Panc1 (cell line): ENCODE results near the gene C2. TPM values are rescaled to one million over a fixed set of nuclear protein-coding genes. Genes with fewer than 3 reads are reported as not detected.
A peak's percentile ranks its signal among the peaks of the same experiment; 100 is the strongest.

Source experiments
- ATAC-seq: fragments of 200-7000 bp; cut with Tn5 transposase; 2 replicates; pipeline ENCODE4 v1.9.1; 2020; ENCODE audit warnings: mild to moderate bottlenecking, moderate library complexity
- BruUV-seq: library from RNA; stranded (reverse); fragments of 400-500 nt; replicated peaks from 2 replicates; lab custom pipeline; 2021; lab: Mats Ljungman, UMichigan
- CTCF ChIA-PET: fragments of 300-600 bp; sonication (Branson Sonifier 250); formaldehyde crosslinking; loops from one replicate; lab custom pipeline; 2022; ENCODE audit warnings: antibody characterized with exemption; lab: Charles Lee
- POLR2A ChIA-PET: fragments of 300-600 bp; sonication (Branson Sonifier 250); formaldehyde crosslinking; loops from one replicate; lab custom pipeline; 2022; ENCODE audit warnings: antibody characterized with exemption; lab: Charles Lee
- DNase-seq: peaks from one replicate; pipeline ENCODE4 v3.0.0-alpha.2; 2010; ENCODE audit warnings: low read depth, low spot score
- H3K27ac ChIP-seq: 2 replicates; pipeline ENCODE4 v1.5.1; 2011; ENCODE audit warnings: mild to moderate bottlenecking, low read length, inconsistent platforms
- H3K27me3 ChIP-seq: fragments of 200-500 bp; sonication (Bioruptor generic); 2 replicates; pipeline ENCODE4 v1.6.0; 2014; ENCODE audit warnings: low read length, inconsistent platforms; ENCODE audit not compliant: control insufficient read depth, insufficient read depth
- H3K36me3 ChIP-seq: fragments of 200-500 bp; sonication (Bioruptor generic); 2 replicates; pipeline ENCODE4 v1.5.1; 2014; ENCODE audit warnings: inconsistent platforms, mild to moderate bottlenecking, low read length, moderate library complexity; ENCODE audit not compliant: control insufficient read depth, insufficient read depth
- H3K4me1 ChIP-seq: 2 replicates; pipeline ENCODE4 v1.5.1; 2011; ENCODE audit warnings: inconsistent platforms, mild to moderate bottlenecking, low read length, moderate library complexity; ENCODE audit not compliant: control insufficient read depth, insufficient read depth
- H3K4me3 ChIP-seq, 2 experiments: 2 replicates each; pipeline ENCODE4 v1.5.1; 2011 to 2012; ENCODE audit warnings: low read depth in 2 of 2, low read length in 2 of 2, mild to moderate bottlenecking in 2 of 2, inconsistent platforms in 1 of 2, moderate library complexity in 1 of 2
- H3K9me3 ChIP-seq: fragments of 200-500 bp; sonication (Bioruptor generic); 2 replicates; pipeline ENCODE4 v1.5.1; 2014; ENCODE audit warnings: low read depth, mild to moderate bottlenecking, inconsistent platforms, low read length, moderate library complexity; ENCODE audit not compliant: control insufficient read depth, insufficient read depth
- POLR2AphosphoS5 ChIP-seq: IDR thresholded peaks from 2 replicates; pipeline ENCODE4 v1.6.1; 2012; ENCODE audit warnings: mild to moderate bottlenecking, low read depth, low read length, moderate library complexity
- SIN3A ChIP-seq: IDR thresholded peaks from 2 replicates; pipeline ENCODE4 v1.6.1; 2012; ENCODE audit warnings: low read depth, mild to moderate bottlenecking, low read length, moderate library complexity, borderline replicate concordance; ENCODE audit not compliant: insufficient read depth
- TCF7L2 ChIP-seq: IDR thresholded peaks from 2 replicates; pipeline ENCODE4 v1.6.1; 2011; ENCODE audit warnings: mild to moderate bottlenecking, low read depth, low read length, inconsistent platforms
- in situ Hi-C: cut with HindIII; loops from 2 replicates; pipeline ENCODE4 v1.10.0; 2016; ENCODE audit warnings: low sequenced_read_pairs, low pct_unique_long_range_greater_than_20kb
- intact Hi-C: fragments of 100-400 bp; cut with micrococcal nuclease; formaldehyde crosslinking; loops from one replicate; pipeline ENCODE4 v1.10.0; 2022; ENCODE audit not compliant: unreplicated experiment
- total RNA-seq: library from RNA; stranded (reverse); gene quantifications from one replicate; pipeline ENCODE4 v1.2.1, GENCODE V29; 2021; ENCODE audit not compliant: unreplicated experiment
- TF ChIP-seq, protein P1 (sequence below), 2 experiments: IDR thresholded peaks; 2 replicates each; pipeline ENCODE4 v1.6.1; 2011 to 2012; ENCODE audit warnings: low read depth in 2 of 2, control low read depth in 1 of 2, low read length in 1 of 2, mild to moderate bottlenecking in 1 of 2, moderate library complexity in 1 of 2; ENCODE audit not compliant: insufficient read depth in 1 of 2
- TF ChIP-seq, protein P2 (sequence below): fragments of 450-650 bp; IDR thresholded peaks from 2 replicates; pipeline ENCODE4 v1.5.1; 2017; ENCODE audit warnings: mild to moderate bottlenecking

The C2 gene
- total RNA-seq, 1 experiment from 2014 or later, result 1.0 TPM

GRCh38 chr6:31879901-31880300, 47.6 kb upstream of the C2 start:
- no peak overlapping the region for H3K27ac ChIP-seq
- no peaks in the 10 kb centered on the region for H3K9me3 ChIP-seq
- TF ChIP-seq, protein P1, sequence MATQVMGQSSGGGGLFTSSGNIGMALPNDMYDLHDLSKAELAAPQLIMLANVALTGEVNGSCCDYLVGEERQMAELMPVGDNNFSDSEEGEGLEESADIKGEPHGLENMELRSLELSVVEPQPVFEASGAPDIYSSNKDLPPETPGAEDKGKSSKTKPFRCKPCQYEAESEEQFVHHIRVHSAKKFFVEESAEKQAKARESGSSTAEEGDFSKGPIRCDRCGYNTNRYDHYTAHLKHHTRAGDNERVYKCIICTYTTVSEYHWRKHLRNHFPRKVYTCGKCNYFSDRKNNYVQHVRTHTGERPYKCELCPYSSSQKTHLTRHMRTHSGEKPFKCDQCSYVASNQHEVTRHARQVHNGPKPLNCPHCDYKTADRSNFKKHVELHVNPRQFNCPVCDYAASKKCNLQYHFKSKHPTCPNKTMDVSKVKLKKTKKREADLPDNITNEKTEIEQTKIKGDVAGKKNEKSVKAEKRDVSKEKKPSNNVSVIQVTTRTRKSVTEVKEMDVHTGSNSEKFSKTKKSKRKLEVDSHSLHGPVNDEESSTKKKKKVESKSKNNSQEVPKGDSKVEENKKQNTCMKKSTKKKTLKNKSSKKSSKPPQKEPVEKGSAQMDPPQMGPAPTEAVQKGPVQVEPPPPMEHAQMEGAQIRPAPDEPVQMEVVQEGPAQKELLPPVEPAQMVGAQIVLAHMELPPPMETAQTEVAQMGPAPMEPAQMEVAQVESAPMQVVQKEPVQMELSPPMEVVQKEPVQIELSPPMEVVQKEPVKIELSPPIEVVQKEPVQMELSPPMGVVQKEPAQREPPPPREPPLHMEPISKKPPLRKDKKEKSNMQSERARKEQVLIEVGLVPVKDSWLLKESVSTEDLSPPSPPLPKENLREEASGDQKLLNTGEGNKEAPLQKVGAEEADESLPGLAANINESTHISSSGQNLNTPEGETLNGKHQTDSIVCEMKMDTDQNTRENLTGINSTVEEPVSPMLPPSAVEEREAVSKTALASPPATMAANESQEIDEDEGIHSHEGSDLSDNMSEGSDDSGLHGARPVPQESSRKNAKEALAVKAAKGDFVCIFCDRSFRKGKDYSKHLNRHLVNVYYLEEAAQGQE (IDR thresholded peaks at IDR 0.05; ENCODE audit: insufficient read depth in 1 of 2, low read depth in 2 of 2, low read length in 1 of 2), result no peak
- ATAC-seq, result no peak
- BruUV-seq, result TSS peak; percentile 98
- CTCF ChIA-PET, result no interaction called here
- peaks cover 26% of the 10 kb centered on the region for H3K4me1 ChIP-seq
- DNase-seq, result no peak
- POLR2A ChIA-PET, result no interaction called here
- no peaks in the 10 kb centered on the region for H3K36me3 ChIP-seq
- in situ Hi-C loops, result no loop called here
- no peaks in the 10 kb centered on the region for H3K27me3 ChIP-seq
- intact Hi-C loops, result no loop called here
- H3K4me3 ChIP-seq, result no peak overlapping the region

DNA sequence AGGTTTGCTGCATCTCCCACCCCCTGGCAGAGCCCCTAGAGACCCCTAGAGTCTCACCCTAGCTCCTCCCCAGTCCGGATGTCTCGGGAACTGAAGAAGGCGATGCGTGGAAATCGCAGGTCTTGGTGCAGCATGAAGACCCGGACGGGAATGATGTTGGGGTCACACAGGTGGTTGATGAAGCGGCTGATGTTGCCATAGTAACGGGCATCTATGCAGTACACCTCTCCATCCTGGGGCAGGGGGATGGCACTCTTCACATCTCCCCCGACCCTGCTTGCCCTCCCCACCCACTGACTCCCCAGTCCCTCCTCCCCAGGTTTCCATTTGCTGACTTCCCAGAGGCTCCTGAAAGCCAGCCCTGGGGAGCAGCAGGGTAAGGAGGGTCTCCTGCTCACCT, 46.9 kb upstream of the C2 start:
- H3K4me1 ChIP-seq, result peaks cover 21% of the 10 kb centered on the region
- ATAC-seq, result no peak
- no peaks in the 10 kb centered on the region for H3K9me3 ChIP-seq
- H3K4me3 ChIP-seq, result no peak overlapping the region
- no peaks in the 10 kb centered on the region for H3K27me3 ChIP-seq
- CTCF ChIA-PET, result no interaction called here
- H3K36me3 ChIP-seq, result no peaks in the 10 kb centered on the region
- POLR2A ChIA-PET, result no interaction called here
- no peak for TF ChIP-seq TCF7L2
- TF ChIP-seq POLR2AphosphoS5, result no peak
- TF ChIP-seq SIN3A, result no peak
- TF ChIP-seq, protein P1 (IDR thresholded peaks at IDR 0.05; ENCODE audit: insufficient read depth in 1 of 2, low read depth in 2 of 2, low read length in 1 of 2), result no peak
- TF ChIP-seq, protein P2, sequence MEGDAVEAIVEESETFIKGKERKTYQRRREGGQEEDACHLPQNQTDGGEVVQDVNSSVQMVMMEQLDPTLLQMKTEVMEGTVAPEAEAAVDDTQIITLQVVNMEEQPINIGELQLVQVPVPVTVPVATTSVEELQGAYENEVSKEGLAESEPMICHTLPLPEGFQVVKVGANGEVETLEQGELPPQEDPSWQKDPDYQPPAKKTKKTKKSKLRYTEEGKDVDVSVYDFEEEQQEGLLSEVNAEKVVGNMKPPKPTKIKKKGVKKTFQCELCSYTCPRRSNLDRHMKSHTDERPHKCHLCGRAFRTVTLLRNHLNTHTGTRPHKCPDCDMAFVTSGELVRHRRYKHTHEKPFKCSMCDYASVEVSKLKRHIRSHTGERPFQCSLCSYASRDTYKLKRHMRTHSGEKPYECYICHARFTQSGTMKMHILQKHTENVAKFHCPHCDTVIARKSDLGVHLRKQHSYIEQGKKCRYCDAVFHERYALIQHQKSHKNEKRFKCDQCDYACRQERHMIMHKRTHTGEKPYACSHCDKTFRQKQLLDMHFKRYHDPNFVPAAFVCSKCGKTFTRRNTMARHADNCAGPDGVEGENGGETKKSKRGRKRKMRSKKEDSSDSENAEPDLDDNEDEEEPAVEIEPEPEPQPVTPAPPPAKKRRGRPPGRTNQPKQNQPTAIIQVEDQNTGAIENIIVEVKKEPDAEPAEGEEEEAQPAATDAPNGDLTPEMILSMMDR, result no peak
- intact Hi-C loops, result no loop called here
- BruUV-seq, result no TSS peak
- no peak for DNase-seq
- no peak overlapping the region for H3K27ac ChIP-seq
- in situ Hi-C loops, result no loop called here
